Lower leg skin (tissue), 4 donors: ENCODE measurements around the gene PLD1. TPM values are rescaled to one million over a fixed set of nuclear protein-coding genes. Genes with fewer than 3 reads are reported as not detected.
A peak's percentile ranks its signal among the peaks of the same experiment; 100 is the strongest.

Experiments
- DNase-seq, 2 donors: peaks; one replicate each; pipeline ENCODE4 v3.0.0-alpha.2; 2019; ENCODE audit warnings: low spot score in 2 of 2
- H3K4me3 ChIP-seq: fragments of 200-600 bp; sonication (generic); 2 replicates; pipeline ENCODE4 v1.5.1; 2017; ENCODE audit warnings: mild to moderate bottlenecking, low read depth; ENCODE audit not compliant: poor library complexity, severe bottlenecking
- POLR2A ChIP-seq, 2 donors: fragments of 450-650 bp; IDR thresholded peaks; one replicate each; pipeline ENCODE4 v1.6.1; 2016 to 2017; ENCODE audit warnings: antibody characterized with exemption in 2 of 2, mild to moderate bottlenecking in 1 of 2, moderate library complexity in 1 of 2
- WGBS, 2 donors: methylation state at CpG; one replicate each; pipeline ENCODE4 v1.1.5; 2018; 5-methylcytosine and 5-hydroxymethylcytosine counted together
- intact Hi-C: fragments of 100-400 bp; cut with DNase I; formaldehyde crosslinking; loops from one replicate; pipeline ENCODE4 v1.15.0; 2023; ENCODE audit warnings: low total_unique reads
- total RNA-seq, 4 donors: library from RNA; depleted of rRNA; stranded (reverse); fragments of >200 nt; gene quantifications; one replicate each; pipeline ENCODE4 v1.1.0, GENCODE V29; 2016
- TF ChIP-seq, protein P1 (sequence below), 3 donors: fragments of 450-650 bp; IDR thresholded peaks; one replicate each; pipeline ENCODE4 v1.5.1; 2016; ENCODE audit warnings: antibody characterized with exemption in 3 of 3, mild to moderate bottlenecking in 3 of 3, moderate library complexity in 2 of 3

The PLD1 gene
- total RNA-seq, 4 donors from 2014 or later = 26.4 to 55.8 (median 48.7) TPM

DNA sequence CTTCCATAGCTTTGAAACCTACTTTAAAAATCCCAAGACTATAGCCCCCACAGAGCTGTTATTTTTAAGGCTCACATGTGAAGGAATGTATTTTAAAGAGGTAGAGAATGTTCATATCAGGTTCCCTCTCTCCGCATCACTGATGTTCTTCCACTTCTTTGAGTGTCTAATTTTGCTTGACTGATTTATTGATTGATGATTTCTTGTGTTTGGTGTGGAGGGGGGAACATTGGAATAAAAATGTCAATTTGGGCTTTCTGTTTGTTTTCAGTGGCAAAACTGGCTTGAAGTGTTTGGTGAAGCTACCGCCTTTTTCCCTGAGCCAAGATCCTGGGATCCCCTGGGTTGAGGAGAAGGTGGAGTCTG lies 30.1 kb upstream of the PLD1 start:
- TF ChIP-seq, protein P1, sequence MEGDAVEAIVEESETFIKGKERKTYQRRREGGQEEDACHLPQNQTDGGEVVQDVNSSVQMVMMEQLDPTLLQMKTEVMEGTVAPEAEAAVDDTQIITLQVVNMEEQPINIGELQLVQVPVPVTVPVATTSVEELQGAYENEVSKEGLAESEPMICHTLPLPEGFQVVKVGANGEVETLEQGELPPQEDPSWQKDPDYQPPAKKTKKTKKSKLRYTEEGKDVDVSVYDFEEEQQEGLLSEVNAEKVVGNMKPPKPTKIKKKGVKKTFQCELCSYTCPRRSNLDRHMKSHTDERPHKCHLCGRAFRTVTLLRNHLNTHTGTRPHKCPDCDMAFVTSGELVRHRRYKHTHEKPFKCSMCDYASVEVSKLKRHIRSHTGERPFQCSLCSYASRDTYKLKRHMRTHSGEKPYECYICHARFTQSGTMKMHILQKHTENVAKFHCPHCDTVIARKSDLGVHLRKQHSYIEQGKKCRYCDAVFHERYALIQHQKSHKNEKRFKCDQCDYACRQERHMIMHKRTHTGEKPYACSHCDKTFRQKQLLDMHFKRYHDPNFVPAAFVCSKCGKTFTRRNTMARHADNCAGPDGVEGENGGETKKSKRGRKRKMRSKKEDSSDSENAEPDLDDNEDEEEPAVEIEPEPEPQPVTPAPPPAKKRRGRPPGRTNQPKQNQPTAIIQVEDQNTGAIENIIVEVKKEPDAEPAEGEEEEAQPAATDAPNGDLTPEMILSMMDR (IDR thresholded peaks at IDR 0.05) = no peak
- no peak for TF ChIP-seq POLR2A (IDR thresholded peaks at IDR 0.05)
- DNase-seq = no peak
- WGBS, 2 donors = 98 to 100% methylated on average over 2 of the region's 2 CpGs
- no peak overlapping the region for H3K4me3 ChIP-seq
- intact Hi-C loops = no loop called here

DNA sequence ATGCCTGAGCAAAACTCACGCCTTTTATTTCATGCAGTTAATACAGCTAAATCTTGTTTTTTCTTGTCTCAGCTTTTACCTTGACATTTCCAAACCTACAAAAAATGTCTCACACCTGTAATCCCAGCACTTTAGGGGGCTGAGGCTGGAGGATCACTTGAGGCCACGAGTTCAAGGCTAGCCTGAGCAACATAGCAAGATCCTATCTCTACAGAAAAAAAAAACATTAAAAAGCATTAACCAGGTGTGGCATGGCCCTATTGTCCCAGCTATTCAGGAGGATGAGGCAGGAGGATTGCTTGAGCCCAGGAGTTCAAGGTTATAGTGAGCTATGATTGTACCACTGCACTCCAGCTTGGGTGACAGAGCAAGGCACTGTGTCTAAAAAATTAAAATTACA lies 29.0 kb upstream of the PLD1 start:
- 84 to 88% methylated on average over 2 of the region's 2 CpGs for WGBS, 2 donors

DNA sequence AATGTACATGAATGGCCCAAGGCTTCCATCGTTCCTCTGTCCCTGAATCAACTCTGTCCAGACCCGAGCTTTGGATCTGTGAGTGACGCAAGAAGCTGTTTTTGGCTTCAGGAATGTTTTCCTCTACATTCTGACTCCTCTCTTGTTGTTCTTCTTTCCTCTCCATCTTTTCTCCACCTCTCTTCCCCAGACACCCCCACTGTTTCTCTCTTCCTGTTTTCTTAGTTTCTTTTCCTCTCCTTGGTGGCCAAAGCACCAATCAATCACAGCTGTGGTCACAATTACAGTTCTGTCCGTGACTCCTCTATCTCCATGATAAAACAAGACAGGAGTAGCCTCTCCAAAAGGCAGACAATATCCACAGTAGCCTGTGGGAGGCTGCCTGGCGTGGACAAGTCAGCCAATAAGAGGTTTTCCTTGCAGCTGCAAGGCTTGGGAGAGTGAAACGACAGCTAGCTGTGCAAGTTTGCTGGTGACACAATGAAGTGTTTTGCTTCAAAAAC lies 28.0 kb upstream of the PLD1 start:
- H3K4me3 ChIP-seq = no peak overlapping the region
- intact Hi-C loops = loop anchor here (10.0 kb wide), 1 partner anchor 183 kb away; no protein-coding TSS in a partner anchor
- WGBS, 2 donors = 23 to 28% methylated on average over 6 of the region's 6 CpGs
- DNase-seq = peak in 1 of 2 donors; percentile 68
- TF ChIP-seq, protein P1 (IDR thresholded peaks at IDR 0.05) = no peak
- TF ChIP-seq POLR2A (IDR thresholded peaks at IDR 0.05) = no peak

More for the DNA sequence above, 29.0 kb upstream of the PLD1 start:
- no peak overlapping the region for H3K4me3 ChIP-seq
- no peak for TF ChIP-seq POLR2A (IDR thresholded peaks at IDR 0.05)
- TF ChIP-seq, protein P1 (IDR thresholded peaks at IDR 0.05) = no peak
- no peak for DNase-seq
- intact Hi-C loops = loop anchor here (10.0 kb wide), 1 partner anchor 184 kb away; no protein-coding TSS in a partner anchor

DNA sequence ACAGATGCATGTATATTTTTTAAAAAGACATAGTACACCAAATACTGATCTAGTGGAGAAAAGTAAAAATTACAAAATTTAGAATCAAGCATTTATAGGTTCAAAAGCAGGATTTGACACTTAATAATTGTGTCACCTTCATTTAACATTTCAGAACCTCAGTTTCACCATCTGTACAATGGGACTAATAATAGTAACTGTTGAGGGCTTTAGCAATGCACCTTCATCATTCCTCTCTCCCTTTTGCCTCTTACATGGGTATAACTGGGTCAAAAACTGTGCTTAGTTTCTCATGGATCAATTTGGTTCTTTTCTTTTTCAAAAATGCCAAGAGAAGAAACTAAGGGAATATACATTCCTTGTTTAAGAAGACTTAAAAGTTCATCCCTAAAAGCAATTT lies 27.4 kb upstream of the PLD1 start:
- intact Hi-C loops = loop anchor here (10.0 kb wide), 1 partner anchor 183 kb away; no protein-coding TSS in a partner anchor
- no peak overlapping the region for H3K4me3 ChIP-seq
- no peak for DNase-seq
- TF ChIP-seq, protein P1 (IDR thresholded peaks at IDR 0.05) = no peak
- TF ChIP-seq POLR2A (IDR thresholded peaks at IDR 0.05) = no peak

DNA sequence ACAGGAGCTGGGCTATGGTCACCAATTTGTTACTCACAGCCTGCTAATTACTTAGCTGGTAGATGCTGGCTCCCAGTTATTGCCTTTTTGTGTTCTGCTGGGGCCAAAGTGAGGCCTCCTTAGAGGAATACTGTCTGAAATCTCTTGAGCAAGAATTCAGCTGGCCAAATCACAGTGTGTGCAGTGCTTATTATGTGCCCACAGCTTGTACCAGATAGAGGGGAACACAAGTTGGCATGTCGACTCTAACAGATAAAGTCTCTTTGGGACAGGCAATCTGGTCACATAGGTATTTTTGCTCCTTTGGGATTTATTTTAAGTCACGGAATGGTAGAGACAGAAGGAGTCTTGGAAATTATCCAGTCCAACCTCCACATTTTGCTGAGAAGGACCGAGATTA lies 26.6 kb upstream of the PLD1 start:
- 92 to 95% methylated on average over 3 of the region's 3 CpGs for WGBS, 2 donors
- TF ChIP-seq, protein P1 (IDR thresholded peaks at IDR 0.05) = no peak
- no peak for TF ChIP-seq POLR2A (IDR thresholded peaks at IDR 0.05)
- intact Hi-C loops = loop anchor here (10.0 kb wide), 1 partner anchor 182 kb away; no protein-coding TSS in a partner anchor
- no peak overlapping the region for H3K4me3 ChIP-seq
- DNase-seq = no peak

DNA sequence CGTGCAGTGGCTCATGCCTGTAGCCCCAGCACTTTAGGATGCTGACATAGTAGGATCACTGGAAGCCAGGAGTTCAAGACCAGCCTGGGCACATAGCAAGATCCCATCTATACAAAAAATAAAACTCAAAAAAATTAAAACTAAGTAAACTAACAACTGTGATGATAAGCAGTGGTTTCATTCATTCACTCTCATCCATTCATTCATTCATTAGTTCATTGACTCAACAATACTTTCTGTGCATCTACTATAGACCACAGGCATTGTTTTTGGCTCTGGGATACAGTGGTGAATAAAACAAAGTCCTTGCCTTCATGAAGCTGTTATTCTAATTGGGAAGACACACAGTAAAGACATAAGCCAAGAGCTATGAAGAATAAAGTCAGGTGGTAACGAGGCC lies 25.3 kb upstream of the PLD1 start:
- intact Hi-C loops = loop anchor here (10.0 kb wide), 1 partner anchor 181 kb away; no protein-coding TSS in a partner anchor
- H3K4me3 ChIP-seq = no peak overlapping the region
- TF ChIP-seq, protein P1 (IDR thresholded peaks at IDR 0.05) = no peak
- TF ChIP-seq POLR2A (IDR thresholded peaks at IDR 0.05) = no peak
- 67 to 86% methylated on average over 2 of the region's 2 CpGs for WGBS, 2 donors
- DNase-seq = no peak
